ENCODE results near the gene EXOC6B.

- no peak for TF ChIP-seq CTCF (IDR thresholded peaks at IDR 0.05)
- TF ChIP-seq POLR2A (IDR thresholded peaks at IDR 0.05), result no peak
Measured at GRCh38 chr2:72554381-72554780, 271.5 kb downstream of the EXOC6B start.
